SK-N-SH (cell line): ENCODE results near the gene CD109. TPM values are rescaled to one million over a fixed set of nuclear protein-coding genes. Genes with fewer than 3 reads are reported as not detected.

Experiments used
- CTCF ChIA-PET: fragments of 300-600, 350-600 bp; formaldehyde crosslinking; extraction: SDS; loops from one replicate; lab custom pipeline; 2021; lab: Yijun Ruan, JAX
- POLR2A ChIA-PET: fragments of 350-600 bp; sonication (Branson Sonifier 250); formaldehyde crosslinking; extraction: SDS; loops from one replicate; lab custom pipeline; 2020; ENCODE audit warnings: antibody characterized with exemption, inconsistent platforms; lab: Yijun Ruan, JAX
- DNase-seq: peaks from one replicate; pipeline ENCODE4 v3.0.0; 2012
- H2AFZ ChIP-seq: fragments of 200-600 bp; sonication (generic); 2 replicates; pipeline ENCODE4 v1.8.1; 2016; ENCODE audit warnings: antibody characterized with exemption, mild to moderate bottlenecking, low read depth
- H3F3A ChIP-seq: fragments of 200-600 bp; sonication (generic); replicated peaks from 2 replicates; pipeline ENCODE3; 2016; ENCODE audit warnings: antibody characterized with exemption, mild to moderate bottlenecking; ENCODE audit not compliant: insufficient read depth
- H3K27ac ChIP-seq, 2 experiments: fragments of 200-500 bp in 1 of 2; fragments of 200-600 bp in 1 of 2; sonication (Bioruptor generic) in 1 of 2; sonication (generic), shearing (Covaris generic) in 1 of 2; 2 replicates each; pipeline versions ENCODE4 v1.5.1 to v1.6.1; 2014 to 2016; ENCODE audit warnings: low read depth in 2 of 2, inconsistent platforms in 1 of 2, low read length in 1 of 2, mild to moderate bottlenecking in 1 of 2, mixed read lengths in 1 of 2
- H3K27me3 ChIP-seq: fragments of 200-600 bp; sonication (generic), shearing (Covaris generic); 2 replicates; pipeline ENCODE4 v1.6.1; 2016; ENCODE audit warnings: mixed run types; ENCODE audit not compliant: insufficient read depth
- H3K36me3 ChIP-seq, 2 experiments: fragments of 200-500 bp in 1 of 2; fragments of 200-600 bp in 1 of 2; sonication (Bioruptor generic) in 1 of 2; sonication (generic) in 1 of 2; replicated peaks in 1 of 2; 2 replicates each; pipeline versions ENCODE3 to v1.5.1; 2014 to 2016; ENCODE audit warnings: low read length in 1 of 2, mild to moderate bottlenecking in 1 of 2; ENCODE audit not compliant: insufficient read depth in 2 of 2, control insufficient read depth in 1 of 2
- H3K4me1 ChIP-seq, 2 experiments: fragments of 200-500 bp in 1 of 2; fragments of 200-600 bp in 1 of 2; sonication (Bioruptor generic) in 1 of 2; sonication (generic), shearing (Covaris generic) in 1 of 2; 2 replicates each; pipeline versions ENCODE4 v1.5.1 to v1.6.1; 2014 to 2016; ENCODE audit warnings: low read depth in 1 of 2, low read length in 1 of 2, mixed run types in 1 of 2; ENCODE audit not compliant: insufficient read depth in 2 of 2, control insufficient read depth in 1 of 2
- H3K4me2 ChIP-seq: fragments of 200-600 bp; sonication (generic), shearing (Covaris generic); 2 replicates; pipeline ENCODE4 v1.6.1; 2017; ENCODE audit warnings: mixed run types
- H3K4me3 ChIP-seq, 2 experiments: fragments of 200-500 bp in 1 of 2; fragments of 200-600 bp in 1 of 2; sonication (Bioruptor generic) in 1 of 2; sonication (generic), shearing (Covaris generic) in 1 of 2; 2 replicates each; pipeline versions ENCODE4 v1.5.1 to v1.8.1; 2014 to 2016; ENCODE audit warnings: low read depth in 2 of 2, inconsistent platforms in 1 of 2, low read length in 1 of 2, mild to moderate bottlenecking in 1 of 2, mixed read lengths in 1 of 2, moderate library complexity in 1 of 2
- H3K79me2 ChIP-seq: fragments of 200-600 bp; sonication (generic); 2 replicates; pipeline ENCODE4 v1.8.1; 2017; ENCODE audit warnings: mild to moderate bottlenecking; ENCODE audit not compliant: insufficient read depth
- H3K9ac ChIP-seq: fragments of 200-600 bp; sonication (generic); 2 replicates; pipeline ENCODE4 v1.6.1; 2017; ENCODE audit warnings: mixed run types
- H3K9me2 ChIP-seq: fragments of 200-600 bp; sonication (generic); 2 replicates; pipeline ENCODE4 v1.6.1; 2017; ENCODE audit warnings: mixed run types
- H3K9me3 ChIP-seq: fragments of 200-600 bp; sonication (generic); 2 replicates; pipeline ENCODE4 v1.6.1; 2017; ENCODE audit warnings: mixed run types, mild to moderate bottlenecking, moderate library complexity
- H4K20me1 ChIP-seq: fragments of 200-600 bp; sonication (generic); 2 replicates; pipeline ENCODE4 v1.6.1; 2017; ENCODE audit warnings: mild to moderate bottlenecking, mixed run types; ENCODE audit not compliant: insufficient read depth
- CHD2 ChIP-seq: fragments of 150-350 bp; IDR thresholded peaks from 2 replicates; pipeline ENCODE4 v1.6.1; 2018; ENCODE audit warnings: low read length; ENCODE audit not compliant: partially characterized antibody
- EP300 ChIP-seq, 2 experiments: IDR thresholded peaks; 2 replicates each; pipeline versions ENCODE4 v1.4.0 to v1.6.1; 2012; ENCODE audit warnings: borderline replicate concordance in 1 of 2, low read depth in 1 of 2, low read length in 1 of 2
- FOXJ3 ChIP-seq: sonication (generic); formaldehyde crosslinking; IDR thresholded peaks from 2 replicates; pipeline ENCODE4 v1.5.1; 2020; ENCODE audit warnings: mild to moderate bottlenecking, missing genetic modification reagents
- FOXM1 ChIP-seq: IDR thresholded peaks from 2 replicates; pipeline ENCODE4 v1.4.0; 2012; ENCODE audit warnings: low read depth, mild to moderate bottlenecking
- GATA2 ChIP-seq: sonication (generic); formaldehyde crosslinking; IDR thresholded peaks from 2 replicates; pipeline ENCODE4 v1.5.0; 2020; ENCODE audit warnings: mild to moderate bottlenecking, missing genetic modification reagents
- MEF2A ChIP-seq: IDR thresholded peaks from 2 replicates; pipeline ENCODE4 v1.4.0; 2012; ENCODE audit warnings: low read depth, borderline replicate concordance
- NRF1 ChIP-seq: IDR thresholded peaks from 2 replicates; pipeline ENCODE4 v1.6.1; 2012; ENCODE audit warnings: low read depth, mild to moderate bottlenecking, low read length
- RAD21 ChIP-seq: IDR thresholded peaks from 2 replicates; pipeline ENCODE4 v1.6.1; 2012; ENCODE audit warnings: mild to moderate bottlenecking, low read length
- SIN3A ChIP-seq: IDR thresholded peaks from 2 replicates; pipeline ENCODE4 v1.6.1; 2012; ENCODE audit warnings: low read depth, mild to moderate bottlenecking, low read length, moderate library complexity, borderline replicate concordance
- SMC3 ChIP-seq: IDR thresholded peaks from 2 replicates; pipeline ENCODE4 v1.6.1; 2012; ENCODE audit warnings: low read depth, low read length, improper control_type of control experiment
- YY1 ChIP-seq: IDR thresholded peaks from 2 replicates; pipeline ENCODE4 v1.4.0; 2012; ENCODE audit warnings: low read depth, mild to moderate bottlenecking
- WGBS: methylation state at CpG from one replicate; pipeline ENCODE4 v1.1.6; 2017; ENCODE audit warnings: low lambda C conversion rate; 5-methylcytosine and 5-hydroxymethylcytosine counted together
- polyA plus RNA-seq, 3 experiments: library from polyadenylated mRNA; depleted of rRNA; stranded (reverse); fragments of >200 nt; gene quantifications; 2 replicates each; pipeline ENCODE4 v1.2.3, GENCODE V29; 2012
- TF ChIP-seq, protein P1 (sequence below): IDR thresholded peaks from 2 replicates; pipeline ENCODE4 v1.4.0; 2012; ENCODE audit warnings: low read depth
- TF ChIP-seq, protein P2 (sequence below): fragments of 150-350 bp; IDR thresholded peaks from 2 replicates; pipeline ENCODE4 v1.6.1; 2016; ENCODE audit warnings: mild to moderate bottlenecking, low read depth, low read length
- TF ChIP-seq, protein P3 (sequence below): IDR thresholded peaks from 2 replicates; pipeline ENCODE4 v1.6.1; 2012; ENCODE audit warnings: mild to moderate bottlenecking, low read depth, low read length, moderate library complexity
- TF ChIP-seq, protein P4 (sequence below): fragments of 150-350 bp; IDR thresholded peaks from 2 replicates; pipeline ENCODE4 v1.6.1; 2017; ENCODE audit warnings: antibody characterized with exemption, low read length, low read depth, borderline replicate concordance

CD109 gene
- polyA plus RNA-seq, 1 of the 3 experiments (the other 2 are of a cell fraction), result 19.7 TPM

DNA sequence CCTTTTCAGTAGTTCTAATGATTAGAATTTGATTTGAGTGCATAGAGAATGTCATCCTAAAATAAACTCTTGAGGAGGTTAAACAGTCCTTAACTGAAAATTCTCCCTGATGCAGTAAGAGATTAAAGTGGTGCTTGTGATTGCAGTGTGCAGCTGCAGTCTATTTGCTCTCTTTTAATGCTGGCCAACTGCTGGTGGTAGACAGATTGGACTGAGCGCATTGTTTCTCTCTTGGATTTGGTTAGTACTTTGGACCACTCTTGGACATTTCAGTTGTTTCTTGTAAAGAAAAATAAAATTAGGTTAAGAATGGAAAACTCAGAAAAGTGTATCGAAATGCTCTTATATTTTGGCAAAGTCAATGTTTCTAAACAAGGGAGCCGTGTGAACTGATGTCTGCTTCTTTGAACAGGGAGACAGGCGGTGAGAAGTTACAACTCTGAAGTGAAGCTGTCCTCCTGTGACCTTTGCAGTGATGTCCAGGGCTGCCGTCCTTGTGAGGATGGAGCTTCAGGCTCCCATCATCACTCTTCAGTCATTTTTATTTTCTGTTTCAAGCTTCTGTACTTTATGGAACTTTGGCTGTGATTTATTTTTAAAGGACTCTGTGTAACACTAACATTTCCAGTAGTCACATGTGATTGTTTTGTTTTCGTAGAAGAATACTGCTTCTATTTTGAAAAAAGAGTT, 127.2 kb downstream of the CD109 start:
- no peaks in the 10 kb centered on the region for H3K9me3 ChIP-seq
- H3K79me2 ChIP-seq, result no peaks in the 10 kb centered on the region
- no peaks in the 10 kb centered on the region for H3K27me3 ChIP-seq
- H3K9ac ChIP-seq, result no peak overlapping the region
- no peak overlapping the region for H3K4me2 ChIP-seq
- H3K36me3 ChIP-seq, result peaks cover 14 to 26% of the 10 kb centered on the region in 2 experiments
- H3K4me1 ChIP-seq, result no peaks in the 10 kb centered on the region
- 55% methylated on average over 6 of the region's 6 CpGs for WGBS
- ChIA-PET CTCF (no interaction called here), POLR2A (no interaction called here)
- TF ChIP-seq, protein P1, sequence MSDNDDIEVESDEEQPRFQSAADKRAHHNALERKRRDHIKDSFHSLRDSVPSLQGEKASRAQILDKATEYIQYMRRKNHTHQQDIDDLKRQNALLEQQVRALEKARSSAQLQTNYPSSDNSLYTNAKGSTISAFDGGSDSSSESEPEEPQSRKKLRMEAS, result no peak
- TF ChIP-seq EP300 (IDR thresholded peaks at IDR 0.05; ENCODE audit: borderline replicate concordance in 1 of 2, low read depth in 1 of 2, low read length in 1 of 2) (no peak), CHD2 (no peak), YY1 (no peak), MEF2A (no peak), GATA2 (CRISPR knock-in tag) (no peak), FOXJ3 (CRISPR knock-in tag) (no peak)
- no peak for DNase-seq
- H3K27ac ChIP-seq, result no peak overlapping the region
- H3K9me2 ChIP-seq, result no peaks in the 10 kb centered on the region
- H3F3A ChIP-seq, result peaks cover 5% of the 10 kb centered on the region
- no peak overlapping the region for H3K4me3 ChIP-seq
- H4K20me1 ChIP-seq, result no peaks in the 10 kb centered on the region
- no peak overlapping the region for H2AFZ ChIP-seq

DNA sequence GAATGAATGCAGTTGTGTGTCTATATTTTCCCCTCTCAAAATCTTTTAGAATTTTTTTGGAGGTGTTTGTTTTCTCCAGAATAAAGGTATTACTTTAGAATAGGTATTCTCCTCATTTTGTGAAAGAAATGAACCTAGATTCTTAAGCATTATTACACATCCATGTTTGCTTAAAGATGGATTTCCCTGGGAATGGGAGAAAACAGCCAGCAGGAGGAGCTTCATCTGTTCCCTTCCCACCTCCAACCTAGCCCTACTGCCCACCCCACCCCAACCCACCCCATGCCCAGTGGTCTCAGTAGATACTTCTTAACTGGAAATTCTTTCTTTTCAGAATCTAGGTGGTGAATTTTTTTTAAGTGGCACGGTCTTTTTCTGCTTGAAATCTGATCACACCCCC, 127.8 kb downstream of the CD109 start:
- no peak overlapping the region for H3K9ac ChIP-seq
- no peak overlapping the region for H3K4me2 ChIP-seq
- CTCF ChIA-PET, result no interaction called here
- H3K4me1 ChIP-seq, result no peaks in the 10 kb centered on the region
- H3K79me2 ChIP-seq, result no peaks in the 10 kb centered on the region
- H3K36me3 ChIP-seq, result peaks cover 12 to 21% of the 10 kb centered on the region in 2 experiments
- H3K9me2 ChIP-seq, result no peaks in the 10 kb centered on the region
- no peak overlapping the region for H3K27ac ChIP-seq
- no peaks in the 10 kb centered on the region for H3K27me3 ChIP-seq
- 68% methylated on average over 1 of the region's 1 CpG for WGBS
- H3F3A ChIP-seq, result peaks cover 5% of the 10 kb centered on the region
- DNase-seq, result no peak
- POLR2A ChIA-PET, result no interaction called here
- H3K9me3 ChIP-seq, result no peaks in the 10 kb centered on the region
- H4K20me1 ChIP-seq, result no peaks in the 10 kb centered on the region
- no peak for TF ChIP-seq EP300 (IDR thresholded peaks at IDR 0.05; ENCODE audit: borderline replicate concordance in 1 of 2, low read depth in 1 of 2, low read length in 1 of 2)
- no peak for TF ChIP-seq SMC3
- TF ChIP-seq FOXM1, result no peak
- TF ChIP-seq, protein P2, sequence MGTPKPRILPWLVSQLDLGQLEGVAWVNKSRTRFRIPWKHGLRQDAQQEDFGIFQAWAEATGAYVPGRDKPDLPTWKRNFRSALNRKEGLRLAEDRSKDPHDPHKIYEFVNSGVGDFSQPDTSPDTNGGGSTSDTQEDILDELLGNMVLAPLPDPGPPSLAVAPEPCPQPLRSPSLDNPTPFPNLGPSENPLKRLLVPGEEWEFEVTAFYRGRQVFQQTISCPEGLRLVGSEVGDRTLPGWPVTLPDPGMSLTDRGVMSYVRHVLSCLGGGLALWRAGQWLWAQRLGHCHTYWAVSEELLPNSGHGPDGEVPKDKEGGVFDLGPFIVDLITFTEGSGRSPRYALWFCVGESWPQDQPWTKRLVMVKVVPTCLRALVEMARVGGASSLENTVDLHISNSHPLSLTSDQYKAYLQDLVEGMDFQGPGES, result no peak
- TF ChIP-seq, protein P3, sequence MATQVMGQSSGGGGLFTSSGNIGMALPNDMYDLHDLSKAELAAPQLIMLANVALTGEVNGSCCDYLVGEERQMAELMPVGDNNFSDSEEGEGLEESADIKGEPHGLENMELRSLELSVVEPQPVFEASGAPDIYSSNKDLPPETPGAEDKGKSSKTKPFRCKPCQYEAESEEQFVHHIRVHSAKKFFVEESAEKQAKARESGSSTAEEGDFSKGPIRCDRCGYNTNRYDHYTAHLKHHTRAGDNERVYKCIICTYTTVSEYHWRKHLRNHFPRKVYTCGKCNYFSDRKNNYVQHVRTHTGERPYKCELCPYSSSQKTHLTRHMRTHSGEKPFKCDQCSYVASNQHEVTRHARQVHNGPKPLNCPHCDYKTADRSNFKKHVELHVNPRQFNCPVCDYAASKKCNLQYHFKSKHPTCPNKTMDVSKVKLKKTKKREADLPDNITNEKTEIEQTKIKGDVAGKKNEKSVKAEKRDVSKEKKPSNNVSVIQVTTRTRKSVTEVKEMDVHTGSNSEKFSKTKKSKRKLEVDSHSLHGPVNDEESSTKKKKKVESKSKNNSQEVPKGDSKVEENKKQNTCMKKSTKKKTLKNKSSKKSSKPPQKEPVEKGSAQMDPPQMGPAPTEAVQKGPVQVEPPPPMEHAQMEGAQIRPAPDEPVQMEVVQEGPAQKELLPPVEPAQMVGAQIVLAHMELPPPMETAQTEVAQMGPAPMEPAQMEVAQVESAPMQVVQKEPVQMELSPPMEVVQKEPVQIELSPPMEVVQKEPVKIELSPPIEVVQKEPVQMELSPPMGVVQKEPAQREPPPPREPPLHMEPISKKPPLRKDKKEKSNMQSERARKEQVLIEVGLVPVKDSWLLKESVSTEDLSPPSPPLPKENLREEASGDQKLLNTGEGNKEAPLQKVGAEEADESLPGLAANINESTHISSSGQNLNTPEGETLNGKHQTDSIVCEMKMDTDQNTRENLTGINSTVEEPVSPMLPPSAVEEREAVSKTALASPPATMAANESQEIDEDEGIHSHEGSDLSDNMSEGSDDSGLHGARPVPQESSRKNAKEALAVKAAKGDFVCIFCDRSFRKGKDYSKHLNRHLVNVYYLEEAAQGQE, result no peak
- no peak for TF ChIP-seq NRF1
- TF ChIP-seq SIN3A, result no peak
- TF ChIP-seq, protein P4, sequence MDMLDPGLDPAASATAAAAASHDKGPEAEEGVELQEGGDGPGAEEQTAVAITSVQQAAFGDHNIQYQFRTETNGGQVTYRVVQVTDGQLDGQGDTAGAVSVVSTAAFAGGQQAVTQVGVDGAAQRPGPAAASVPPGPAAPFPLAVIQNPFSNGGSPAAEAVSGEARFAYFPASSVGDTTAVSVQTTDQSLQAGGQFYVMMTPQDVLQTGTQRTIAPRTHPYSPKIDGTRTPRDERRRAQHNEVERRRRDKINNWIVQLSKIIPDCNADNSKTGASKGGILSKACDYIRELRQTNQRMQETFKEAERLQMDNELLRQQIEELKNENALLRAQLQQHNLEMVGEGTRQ, result no peak
- no peak for TF ChIP-seq YY1
- no peak for TF ChIP-seq RAD21
- no peak overlapping the region for H2AFZ ChIP-seq
- no peak overlapping the region for H3K4me3 ChIP-seq
